Pancreas (tissue), 10 donors: ENCODE measurements around the gene PLEKHG5. TPM values are rescaled to one million over a fixed set of nuclear protein-coding genes. Genes with fewer than 3 reads are reported as not detected.
"Not testable (repeated sequence)": the region's sequence is repeated elsewhere in the genome, so short reads cannot be mapped to it uniquely, and the experiment has no call there.

Experiments
- ATAC-seq, 4 donors: fragments of 200-7000 bp; cut with Tn5 transposase; one replicate each; pipeline versions ENCODE4 v1.8.0 to v1.9.1; 2020; ENCODE audit warnings: mild to moderate bottlenecking in 4 of 4, moderate library complexity in 4 of 4
- DNase-seq, 6 donors: peaks; one replicate each; pipeline ENCODE4 v3.0.0-alpha.2; 2020
- FAIRE-seq: peaks from 2 replicates; lab custom pipeline; 2012; peaks lifted over from hg19 to GRCh38; lab: Jason Lieb, UNC
- H3K27ac ChIP-seq, 4 donors: fragments of 200-600 bp; sonication (generic); 1 replicate in 3 of 4; 2 replicates in 1 of 4; pipeline versions ENCODE4 v1.5.0 to v1.8.0; 2020
- H3K27me3 ChIP-seq, 4 donors: fragments of 200-600 bp; one replicate each; pipeline ENCODE4 v1.8.0; 2021
- H3K36me3 ChIP-seq, 3 donors: fragments of 200-600 bp; sonication (generic) in 1 of 3; one replicate each; pipeline versions ENCODE4 v1.5.0 to v1.8.0; 2020 to 2021
- H3K4me1 ChIP-seq, 3 donors: fragments of 200-600 bp; one replicate each; pipeline ENCODE4 v1.8.0; 2021
- H3K4me3 ChIP-seq, 4 donors: fragments of 200-600 bp; sonication (generic) in 2 of 4; one replicate each; pipeline versions ENCODE4 v1.5.0 to v1.8.0; 2020 to 2021
- H3K9me3 ChIP-seq, 4 donors: fragments of 200-600 bp; one replicate each; pipeline ENCODE4 v1.8.0; 2021
- CTCF ChIP-seq, 4 donors: fragments of 200-600 bp; sonication (generic) in 3 of 4; IDR thresholded peaks; one replicate each; pipeline versions ENCODE4 v1.5.0 to v1.8.0; 2021; ENCODE audit warnings: antibody characterized with exemption in 4 of 4
- WGBS, 2 donors: extraction: QIAGEN DNeasy Blood & Tissue Kit; methylation state at CpG; one replicate each; pipeline ENCODE4 v1.1.7; 2013; 5-methylcytosine and 5-hydroxymethylcytosine counted together
- intact Hi-C, 3 donors: fragments of 100-400 bp; cut with DNase I; formaldehyde crosslinking; loops; one replicate each; pipeline versions ENCODE4 v1.11.1 to v1.14.2; 2022
- polyA plus RNA-seq, 2 donors: library from polyadenylated mRNA; stranded (reverse); fragments of 200-250 nt; gene quantifications; one replicate each; pipeline ENCODE4 v1.2.3, GENCODE V29; 2013
- total RNA-seq, 6 donors: library from RNA; stranded (reverse); fragmentation: NEBNext Ultra II Directional in 4 of 6; extraction: Animal tissue kit (Norgen Biotek cat#: 25700) in 4 of 6; gene quantifications; one replicate each; pipeline versions ENCODE4 v1.2.1 to v1.2.4, GENCODE V29; 2021 to 2023
- donor health status: healthy with polysubstance abuse.
- donor health status: DM: no; HTN: no; CAD: no; lungs with moderate emphysema.
- donor health status: DM: no; HTN: no; CAD: no.
- donor health status: control.
- donor health status: control.
- donor health status: Bipolar disorder and iron deficiency.
- donor health status: DM: yes; HTN: yes; CAD: no.
- donor health status: DM: no; HTN: no; CAD: no.
- donor health status: DM: no; HTN: no; CAD: no.
- donor health status: DM: yes; HTN: yes; CAD: no.

PLEKHG5 gene
- total and polyA plus RNA-seq, 8 donors = 1.5 to 7.3 (median 2.8) TPM

GRCh38 chr1:6495540-6496364, 4.3 kb upstream of the PLEKHG5 start:
- Histone ChIP-seq H3K4me3 (no peak overlapping the region), H3K27ac (no peak overlapping the region), H3K36me3 (no peaks in the 10 kb centered on the region), H3K9me3 (no peaks in the 10 kb centered on the region), H3K27me3 (no peaks in the 10 kb centered on the region), H3K4me1 (no peaks in the 10 kb centered on the region)
- 86% methylated on average over 14 of the region's 14 CpGs for WGBS, 2 donors
- intact Hi-C loops = no loop called here
- ATAC-seq (no peak), DNase-seq (peak in 1 of 6 donors; percentile 29), FAIRE-seq (no peak)
- TF ChIP-seq CTCF (IDR thresholded peaks at IDR 0.05) = no peak

- DNase-seq (peak in 1 of 6 donors; percentile 58), ATAC-seq (no peak), FAIRE-seq (no peak)
- H3K9me3 ChIP-seq = no peaks in the 10 kb centered on the region
- H3K4me1 ChIP-seq = no peaks in the 10 kb centered on the region
- TF ChIP-seq CTCF (IDR thresholded peaks at IDR 0.05) = no peak
- intact Hi-C loops = no loop called here
- H3K36me3 ChIP-seq = no peaks in the 10 kb centered on the region
- no peak overlapping the region for H3K4me3 ChIP-seq
- H3K27me3 ChIP-seq = no peaks in the 10 kb centered on the region
- WGBS, 2 donors = 55 to 57% methylated on average over 11 to 13 of the region's 13 CpGs
- H3K27ac ChIP-seq = no peak overlapping the region
Observed at GRCh38 chr1:6495041-6495441, 3.6 kb upstream of the PLEKHG5 start.

- TF ChIP-seq CTCF (IDR thresholded peaks at IDR 0.05) = no peak
- Histone ChIP-seq H3K4me3 (no peak overlapping the region), H3K4me1 (no peaks in the 10 kb centered on the region), H3K27me3 (no peaks in the 10 kb centered on the region), H3K9me3 (no peaks in the 10 kb centered on the region), H3K27ac (no peak overlapping the region), H3K36me3 (no peaks in the 10 kb centered on the region)
- DNase-seq = no peak
- 61 to 73% methylated on average over 4 of the region's 4 CpGs for WGBS, 2 donors
- ATAC-seq = no peak
- no peak for FAIRE-seq
- intact Hi-C loops = no loop called here
Observed at GRCh38 chr1:6494627-6495026, 3.2 kb upstream of the PLEKHG5 start.

- WGBS, 2 donors = 85 to 96% methylated on average over 3 to 4 of the region's 4 CpGs
- H3K27me3 ChIP-seq, H3K4me3 ChIP-seq, H3K9me3 ChIP-seq, DNase-seq, intact Hi-C loops, H3K4me1 ChIP-seq, H3K36me3 ChIP-seq, H3K27ac ChIP-seq, ATAC-seq, FAIRE-seq: not testable (repeated sequence)
Observed at GRCh38 chr1:6493834-6494223, 2.4 kb upstream of the PLEKHG5 start.

- 69 to 73% methylated on average over 10 of the region's 10 CpGs for WGBS, 2 donors
- no peak for FAIRE-seq
- no peak for TF ChIP-seq CTCF (IDR thresholded peaks at IDR 0.05)
- H3K9me3 ChIP-seq = no peaks in the 10 kb centered on the region
- no peak for ATAC-seq
- no peaks in the 10 kb centered on the region for H3K27me3 ChIP-seq
- no peak overlapping the region for H3K4me3 ChIP-seq
- no peak overlapping the region for H3K27ac ChIP-seq
- no peaks in the 10 kb centered on the region for H3K36me3 ChIP-seq
- DNase-seq = peak in 1 of 6 donors; percentile 40
- no peaks in the 10 kb centered on the region for H3K4me1 ChIP-seq
- intact Hi-C loops = no loop called here
Observed at GRCh38 chr1:6491966-6492365, 499 bp upstream of the PLEKHG5 start.
